ENCODE results near the gene ZER1. TPM values are rescaled to one million over a fixed set of nuclear protein-coding genes. Genes with fewer than 3 reads are reported as not detected.

ZER1 gene
- total RNA-seq, 2 donors from 2014 or later = 61.6 to 72.6 TPM

DNA sequence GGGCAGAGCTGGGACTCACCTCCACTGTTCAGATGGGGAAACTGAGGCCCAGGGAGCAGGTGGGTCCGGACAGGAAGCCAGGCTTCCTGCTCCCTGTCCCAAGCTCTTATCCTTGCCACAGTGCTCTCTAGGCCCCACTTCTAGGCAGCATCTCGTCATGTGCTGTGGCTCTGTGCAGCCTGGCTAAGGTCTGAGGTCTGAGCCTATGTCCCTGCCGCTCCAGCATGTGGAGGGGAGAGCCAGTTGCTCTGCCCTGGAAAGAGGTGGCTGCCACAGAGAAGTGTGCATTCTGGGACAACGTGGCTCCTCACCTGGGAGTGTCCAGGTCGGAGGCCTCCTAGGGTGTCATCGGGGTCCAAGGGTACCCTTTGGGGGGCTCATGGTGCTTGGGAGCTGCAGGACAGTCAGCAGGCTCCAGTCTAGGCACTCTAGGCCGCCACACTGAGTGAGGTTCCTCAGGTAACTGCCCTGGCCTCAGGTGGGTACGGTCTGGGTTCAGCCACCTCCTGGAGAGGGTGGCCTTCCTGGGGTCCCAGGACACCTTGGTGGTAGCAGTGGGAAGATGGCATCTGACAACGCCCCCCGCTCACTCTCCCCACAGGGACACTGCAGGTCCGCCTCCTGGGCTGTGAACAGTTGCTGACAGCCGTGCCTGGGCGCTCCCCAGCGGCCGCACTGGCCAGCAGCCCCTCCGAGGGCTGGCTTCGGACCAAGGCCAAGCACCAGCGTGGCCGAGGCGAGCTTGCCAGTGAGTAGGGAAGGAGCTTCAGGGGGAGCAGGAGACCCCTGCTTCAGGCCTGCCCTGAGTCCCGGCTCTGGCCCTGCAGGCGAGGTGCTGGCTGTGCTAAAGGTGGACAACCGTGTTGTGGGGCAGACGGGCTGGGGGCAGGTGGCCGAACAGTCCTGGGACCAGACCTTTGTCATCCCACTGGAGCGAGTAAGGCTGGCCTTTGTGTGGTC is 59.0 kb downstream of the ZER1 start:
- no peak for DNase-seq (ENCODE audit: low spot score)
- no peak overlapping the region for H3K4me3 ChIP-seq
- H3K4me1 ChIP-seq = no peaks in the 10 kb centered on the region
- H3K36me3 ChIP-seq = no peaks in the 10 kb centered on the region
- no peaks in the 10 kb centered on the region for H3K9me3 ChIP-seq
- TF ChIP-seq, protein P1, sequence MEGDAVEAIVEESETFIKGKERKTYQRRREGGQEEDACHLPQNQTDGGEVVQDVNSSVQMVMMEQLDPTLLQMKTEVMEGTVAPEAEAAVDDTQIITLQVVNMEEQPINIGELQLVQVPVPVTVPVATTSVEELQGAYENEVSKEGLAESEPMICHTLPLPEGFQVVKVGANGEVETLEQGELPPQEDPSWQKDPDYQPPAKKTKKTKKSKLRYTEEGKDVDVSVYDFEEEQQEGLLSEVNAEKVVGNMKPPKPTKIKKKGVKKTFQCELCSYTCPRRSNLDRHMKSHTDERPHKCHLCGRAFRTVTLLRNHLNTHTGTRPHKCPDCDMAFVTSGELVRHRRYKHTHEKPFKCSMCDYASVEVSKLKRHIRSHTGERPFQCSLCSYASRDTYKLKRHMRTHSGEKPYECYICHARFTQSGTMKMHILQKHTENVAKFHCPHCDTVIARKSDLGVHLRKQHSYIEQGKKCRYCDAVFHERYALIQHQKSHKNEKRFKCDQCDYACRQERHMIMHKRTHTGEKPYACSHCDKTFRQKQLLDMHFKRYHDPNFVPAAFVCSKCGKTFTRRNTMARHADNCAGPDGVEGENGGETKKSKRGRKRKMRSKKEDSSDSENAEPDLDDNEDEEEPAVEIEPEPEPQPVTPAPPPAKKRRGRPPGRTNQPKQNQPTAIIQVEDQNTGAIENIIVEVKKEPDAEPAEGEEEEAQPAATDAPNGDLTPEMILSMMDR (IDR thresholded peaks at IDR 0.05) = no peak
- no peak overlapping the region for H3K27ac ChIP-seq
- no peaks in the 10 kb centered on the region for H3K27me3 ChIP-seq

DNA sequence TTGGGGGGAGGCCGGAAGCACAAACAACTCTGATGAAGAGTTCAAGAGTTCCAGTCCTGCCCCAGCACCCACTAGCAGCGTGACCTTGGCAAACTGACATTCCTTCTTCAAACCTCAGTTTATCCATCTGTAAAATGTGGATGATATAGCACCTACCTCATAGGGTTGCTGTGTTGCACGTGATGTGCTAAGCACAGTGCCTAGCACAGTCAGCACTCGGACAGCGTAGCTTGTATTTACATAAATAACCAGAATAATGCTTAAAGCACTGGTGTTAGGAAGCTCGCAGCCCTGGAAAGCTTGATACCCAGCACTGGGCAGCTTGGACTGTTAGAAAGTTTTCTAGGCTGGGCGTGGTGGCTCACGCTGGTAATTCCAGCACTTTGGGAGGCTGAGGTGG is 64.3 kb downstream of the ZER1 start:
- H3K4me3 ChIP-seq = no peak overlapping the region
- DNase-seq (ENCODE audit: low spot score) = no peak

DNA sequence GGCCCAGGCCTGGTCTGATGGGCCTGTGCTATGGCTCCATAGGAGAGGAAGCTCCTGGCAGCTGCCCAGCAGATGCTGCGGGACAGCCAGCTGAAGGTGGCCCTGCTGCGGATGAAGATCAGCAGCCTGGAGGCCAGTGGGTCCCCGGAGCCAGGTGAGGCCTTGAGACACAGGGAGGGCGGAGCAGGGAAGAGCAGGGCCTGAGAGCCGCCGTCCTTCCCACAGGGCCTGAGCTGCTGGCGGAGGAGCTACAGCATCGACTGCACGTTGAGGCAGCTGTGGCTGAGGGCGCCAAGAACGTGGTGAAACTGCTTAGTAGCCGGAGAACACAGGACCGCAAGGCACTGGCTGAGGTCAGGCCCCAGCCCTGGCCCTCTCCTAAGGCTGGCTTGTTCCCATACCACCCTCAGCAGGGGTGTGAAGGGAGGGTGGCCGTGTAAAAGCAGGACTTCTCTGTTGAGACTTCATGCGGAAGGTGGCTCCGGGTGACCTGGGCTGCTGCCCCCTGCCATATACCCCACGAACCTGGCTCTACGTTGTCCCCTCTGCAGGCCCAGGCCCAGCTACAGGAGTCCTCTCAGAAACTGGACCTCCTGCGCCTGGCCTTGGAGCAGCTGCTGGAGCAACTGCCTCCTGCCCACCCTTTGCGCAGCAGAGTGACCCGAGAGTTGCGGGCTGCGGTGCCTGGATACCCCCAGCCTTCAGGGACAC is 64.9 kb downstream of the ZER1 start:
- Histone ChIP-seq H3K9me3 (no peaks in the 10 kb centered on the region), H3K36me3 (no peaks in the 10 kb centered on the region), H3K4me3 (no peak overlapping the region), H3K4me1 (peaks cover 0 to 6% of the 10 kb centered on the region in 2 donors), H3K27me3 (no peaks in the 10 kb centered on the region), H3K27ac (no peak overlapping the region)
- TF ChIP-seq, protein P1 (IDR thresholded peaks at IDR 0.05) = no peak
- no peak for DNase-seq (ENCODE audit: low spot score)

More for the DNA sequence above, 64.3 kb downstream of the ZER1 start:
- Histone ChIP-seq H3K27me3 (no peaks in the 10 kb centered on the region), H3K4me1 (peaks cover 0 to 6% of the 10 kb centered on the region in 2 donors), H3K9me3 (no peaks in the 10 kb centered on the region), H3K36me3 (no peaks in the 10 kb centered on the region), H3K27ac (no peak overlapping the region)
- TF ChIP-seq, protein P1 (IDR thresholded peaks at IDR 0.05) = no peak

DNA sequence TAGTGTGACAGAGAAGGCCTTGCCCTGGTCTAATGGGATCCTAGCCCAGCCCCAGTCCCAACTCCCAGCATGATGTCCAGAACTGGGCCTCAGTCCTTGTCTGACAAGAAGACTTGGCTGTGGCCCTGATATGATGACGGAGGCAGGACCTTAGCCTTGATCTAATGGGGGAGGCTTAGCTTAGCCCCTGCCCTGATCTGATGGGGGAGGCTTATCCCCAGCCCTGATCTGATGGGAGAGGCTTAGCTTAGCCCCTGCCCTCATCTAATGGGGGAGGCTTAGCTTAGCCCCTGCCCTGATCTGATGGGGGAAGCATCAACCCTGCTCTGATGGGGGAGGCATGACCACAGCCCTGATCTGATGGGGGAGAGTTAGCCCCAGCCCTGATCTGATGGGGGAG is 65.7 kb downstream of the ZER1 start:
- Histone ChIP-seq H3K36me3 (no peaks in the 10 kb centered on the region), H3K9me3 (no peaks in the 10 kb centered on the region), H3K4me3 (no peak overlapping the region), H3K4me1 (peaks cover 0 to 12% of the 10 kb centered on the region in 2 donors), H3K27ac (no peak overlapping the region), H3K27me3 (no peaks in the 10 kb centered on the region)
- no peak for DNase-seq (ENCODE audit: low spot score)
- TF ChIP-seq, protein P1 (IDR thresholded peaks at IDR 0.05) = no peak

DNA sequence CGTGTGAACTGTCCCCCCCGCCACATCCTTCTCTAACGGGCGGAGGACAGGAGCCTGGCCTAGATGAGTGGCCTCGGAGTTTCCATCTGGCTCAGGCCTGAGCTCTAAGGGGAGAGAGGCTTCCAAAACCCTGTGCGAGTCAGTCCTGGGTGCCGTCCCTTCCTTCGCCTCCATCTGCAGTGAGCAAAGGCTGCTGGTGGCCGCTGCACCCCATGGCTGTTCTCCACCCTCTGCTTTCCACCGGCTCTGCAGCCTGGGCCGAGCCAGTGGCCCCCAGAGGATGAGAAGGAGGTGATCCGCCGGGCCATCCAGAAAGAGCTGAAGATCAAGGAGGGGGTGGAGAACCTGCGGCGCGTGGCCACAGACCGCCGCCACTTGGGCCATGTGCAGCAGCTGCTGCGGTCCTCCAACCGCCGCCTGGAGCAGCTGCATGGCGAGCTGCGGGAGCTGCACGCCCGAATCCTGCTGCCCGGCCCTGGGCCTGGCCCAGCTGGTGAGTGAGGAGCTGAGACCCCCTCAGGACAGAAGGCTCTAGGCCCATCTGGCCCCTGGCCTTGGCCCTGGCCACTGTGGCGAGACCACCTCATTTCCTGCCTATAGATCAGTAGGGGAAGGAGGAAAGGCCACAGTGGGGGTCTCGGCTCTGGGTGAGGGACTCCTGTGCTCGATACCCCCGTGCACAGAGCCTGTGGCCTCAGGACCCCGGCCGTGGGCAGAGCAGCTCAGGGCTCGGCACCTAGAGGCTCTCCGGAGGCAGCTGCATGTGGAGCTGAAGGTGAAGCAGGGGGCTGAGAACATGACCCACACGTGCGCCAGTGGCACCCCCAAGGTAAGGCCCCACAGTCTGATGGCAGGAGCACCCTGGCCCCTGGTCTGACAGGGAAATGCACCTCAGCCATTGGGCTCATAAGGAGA is 66.4 kb downstream of the ZER1 start:
- no peak overlapping the region for H3K4me3 ChIP-seq
- H3K27me3 ChIP-seq = no peaks in the 10 kb centered on the region
- H3K27ac ChIP-seq = peak overlapping the region; percentile 78 to 81
- H3K9me3 ChIP-seq = no peaks in the 10 kb centered on the region
- TF ChIP-seq, protein P1 (IDR thresholded peaks at IDR 0.05) = no peak
- H3K36me3 ChIP-seq = no peaks in the 10 kb centered on the region
- H3K4me1 ChIP-seq = peaks cover 0 to 12% of the 10 kb centered on the region in 2 donors
- DNase-seq (ENCODE audit: low spot score) = no peak
